Measurements from ENCODE around the gene SIRPA.

SIRPA gene

DNA sequence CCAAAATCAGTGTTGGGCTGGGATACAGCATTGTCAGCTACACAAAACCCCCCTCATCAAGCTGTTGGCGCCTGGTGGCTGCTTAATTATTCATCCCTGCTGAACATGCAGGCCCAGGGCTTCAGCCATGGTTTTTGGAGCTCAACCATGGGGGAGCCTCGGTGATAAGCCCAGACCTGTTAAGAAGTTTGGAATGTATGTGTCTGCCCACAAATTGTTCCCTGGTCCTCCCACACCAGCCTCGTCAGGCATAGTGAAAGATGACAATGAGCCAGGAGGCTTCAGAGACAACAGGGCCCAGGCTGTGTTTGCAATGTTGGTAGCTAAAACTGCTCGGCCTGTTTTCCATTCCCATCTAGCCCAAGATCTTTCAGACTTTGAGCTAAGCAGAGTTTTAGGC lies 34.8 kb upstream of the SIRPA start:
- DNase-seq (ENCODE audit: low read depth): no peak
- TF ChIP-seq, protein P1, sequence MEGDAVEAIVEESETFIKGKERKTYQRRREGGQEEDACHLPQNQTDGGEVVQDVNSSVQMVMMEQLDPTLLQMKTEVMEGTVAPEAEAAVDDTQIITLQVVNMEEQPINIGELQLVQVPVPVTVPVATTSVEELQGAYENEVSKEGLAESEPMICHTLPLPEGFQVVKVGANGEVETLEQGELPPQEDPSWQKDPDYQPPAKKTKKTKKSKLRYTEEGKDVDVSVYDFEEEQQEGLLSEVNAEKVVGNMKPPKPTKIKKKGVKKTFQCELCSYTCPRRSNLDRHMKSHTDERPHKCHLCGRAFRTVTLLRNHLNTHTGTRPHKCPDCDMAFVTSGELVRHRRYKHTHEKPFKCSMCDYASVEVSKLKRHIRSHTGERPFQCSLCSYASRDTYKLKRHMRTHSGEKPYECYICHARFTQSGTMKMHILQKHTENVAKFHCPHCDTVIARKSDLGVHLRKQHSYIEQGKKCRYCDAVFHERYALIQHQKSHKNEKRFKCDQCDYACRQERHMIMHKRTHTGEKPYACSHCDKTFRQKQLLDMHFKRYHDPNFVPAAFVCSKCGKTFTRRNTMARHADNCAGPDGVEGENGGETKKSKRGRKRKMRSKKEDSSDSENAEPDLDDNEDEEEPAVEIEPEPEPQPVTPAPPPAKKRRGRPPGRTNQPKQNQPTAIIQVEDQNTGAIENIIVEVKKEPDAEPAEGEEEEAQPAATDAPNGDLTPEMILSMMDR (IDR thresholded peaks at IDR 0.05; ENCODE audit: insufficient read depth, low read depth, low read length, missing control alignments): no peak
- H3K4me3 ChIP-seq (ENCODE audit: low read depth, low read length): no peak overlapping the region

DNA sequence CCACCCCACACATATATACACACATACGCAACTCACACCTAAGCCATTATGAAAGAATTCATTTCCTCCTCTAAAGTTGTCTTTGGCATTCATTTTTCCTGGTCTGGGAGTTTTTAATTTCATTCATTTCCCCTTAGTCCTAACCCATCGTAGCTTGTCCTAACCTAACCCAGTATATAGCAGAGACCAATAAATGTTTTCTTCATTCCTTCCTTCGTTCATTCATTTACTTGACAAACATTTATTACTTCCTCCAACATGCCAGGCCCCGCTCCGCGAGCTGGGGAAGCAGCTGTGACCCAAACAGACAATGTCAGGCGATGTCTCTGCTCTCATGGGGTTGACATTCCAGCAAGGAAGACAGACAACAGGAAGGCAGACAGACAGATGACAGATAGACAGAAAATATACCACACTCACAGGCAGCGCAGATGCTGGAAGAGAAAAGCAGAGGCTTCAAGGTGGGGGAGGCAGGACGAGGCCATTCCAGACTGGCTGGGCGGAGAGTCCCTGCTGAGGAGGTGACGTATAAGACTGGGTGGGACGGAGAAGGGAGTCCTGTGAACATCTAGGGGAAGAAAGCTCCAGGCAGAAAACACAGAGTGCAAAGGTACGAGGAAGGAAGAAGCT lies 33.7 kb upstream of the SIRPA start:
- TF ChIP-seq, protein P1 (IDR thresholded peaks at IDR 0.05; ENCODE audit: insufficient read depth, low read depth, low read length, missing control alignments): no peak
- no peak for DNase-seq (ENCODE audit: low read depth)
- no peak overlapping the region for H3K4me3 ChIP-seq (ENCODE audit: low read depth, low read length)

DNA sequence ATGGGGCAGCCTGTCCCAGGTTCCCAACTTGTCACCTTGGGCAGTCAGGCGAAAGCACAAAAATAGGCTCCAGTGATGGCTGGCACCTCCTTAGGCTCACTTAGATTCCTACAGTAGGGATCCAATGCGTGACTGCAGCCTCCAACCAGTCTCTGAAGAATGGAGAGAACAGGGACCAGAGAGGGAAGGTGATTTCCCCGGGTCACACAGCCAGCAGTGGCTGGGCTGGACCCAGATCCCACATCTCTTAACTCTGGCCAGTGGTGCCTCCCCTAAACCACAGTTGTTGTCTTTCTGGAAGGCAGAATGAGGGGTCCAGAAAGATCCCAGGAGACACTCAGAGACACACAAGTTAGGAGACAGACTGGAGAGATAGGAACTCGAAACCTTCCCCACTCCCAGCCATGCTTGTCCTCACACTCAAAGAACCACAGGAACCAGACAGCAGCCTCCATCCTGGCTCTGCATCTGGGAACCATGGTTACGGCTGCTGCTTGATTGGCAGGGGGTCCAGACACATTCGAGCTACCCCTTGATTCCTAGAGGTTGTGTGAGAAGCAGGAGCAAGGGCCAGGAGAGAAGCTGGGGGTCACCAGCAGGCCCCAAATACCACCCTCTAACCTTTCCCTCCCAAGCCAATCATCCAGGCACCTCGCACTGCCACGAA lies 33.1 kb upstream of the SIRPA start:
- no peak overlapping the region for H3K4me3 ChIP-seq (ENCODE audit: low read depth, low read length)
- no peak for DNase-seq (ENCODE audit: low read depth)

DNA sequence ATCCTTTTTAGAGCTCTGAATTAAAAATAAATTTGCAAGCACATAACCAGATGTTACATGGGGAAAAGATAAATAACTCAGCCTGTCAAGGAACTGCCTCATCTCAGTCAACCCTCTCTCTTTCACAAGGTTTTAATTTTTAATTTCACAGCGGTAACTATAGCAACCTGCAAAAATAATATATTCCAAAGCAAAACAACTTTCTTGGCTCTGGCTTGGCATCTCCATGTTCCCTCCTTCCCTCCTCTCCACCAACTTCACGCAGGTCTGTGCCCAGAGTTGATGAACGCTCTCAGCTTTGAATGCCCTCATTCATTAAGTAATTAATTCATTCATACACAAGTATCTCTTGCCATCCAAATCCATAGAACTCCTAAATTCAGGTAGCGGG lies 32.5 kb upstream of the SIRPA start:
- no peak for DNase-seq (ENCODE audit: low read depth)

More for the DNA sequence above, 33.1 kb upstream of the SIRPA start:
- TF ChIP-seq, protein P1 (IDR thresholded peaks at IDR 0.05; ENCODE audit: insufficient read depth, low read depth, low read length, missing control alignments): no peak

DNA sequence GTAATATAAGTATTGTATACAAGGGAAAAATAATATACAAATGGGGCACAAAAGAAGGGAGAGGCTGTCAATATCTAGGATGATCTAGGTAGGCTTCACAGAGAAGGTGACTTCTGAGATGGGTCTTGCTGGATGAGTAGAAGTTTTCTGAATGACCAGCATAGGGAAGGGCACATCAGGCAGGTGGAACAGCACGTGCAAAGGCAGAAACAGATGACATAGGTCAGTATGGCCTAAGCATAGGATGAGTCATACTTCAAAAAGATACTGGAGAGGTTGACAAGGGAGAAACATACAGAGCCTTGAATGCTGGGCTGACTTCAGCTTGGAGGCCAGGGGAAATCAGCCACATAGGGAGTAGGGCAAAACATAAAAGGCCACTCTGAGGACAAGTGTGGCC lies 31.9 kb upstream of the SIRPA start:
- H3K4me3 ChIP-seq (ENCODE audit: low read depth, low read length): no peak overlapping the region
- TF ChIP-seq, protein P1 (IDR thresholded peaks at IDR 0.05; ENCODE audit: insufficient read depth, low read depth, low read length, missing control alignments): no peak
- no peak for DNase-seq (ENCODE audit: low read depth)

More for the DNA sequence above, 32.5 kb upstream of the SIRPA start:
- TF ChIP-seq, protein P1 (IDR thresholded peaks at IDR 0.05; ENCODE audit: insufficient read depth, low read depth, low read length, missing control alignments): no peak
- no peak overlapping the region for H3K4me3 ChIP-seq (ENCODE audit: low read depth, low read length)

DNA sequence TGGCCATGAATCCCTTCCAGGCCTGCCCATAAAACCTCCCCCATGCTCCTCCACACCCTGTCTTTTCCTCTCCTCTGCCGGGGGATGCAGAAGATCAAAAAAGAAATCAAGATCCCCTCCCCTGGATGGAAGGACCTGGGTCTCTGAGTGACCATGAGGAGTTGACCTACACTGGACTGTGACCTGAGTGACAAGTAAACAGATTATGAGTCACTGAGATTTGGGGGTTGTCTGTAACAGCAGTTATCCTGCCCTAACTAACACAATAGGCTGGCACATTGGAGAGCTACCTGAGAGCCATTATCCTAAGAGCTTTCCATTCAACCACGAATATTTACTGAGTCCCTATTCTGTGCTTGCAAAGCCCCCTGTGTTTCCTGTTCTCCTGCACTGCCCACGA lies 28.4 kb upstream of the SIRPA start:
- no peak overlapping the region for H3K4me3 ChIP-seq (ENCODE audit: low read depth, low read length)
- no peak for DNase-seq (ENCODE audit: low read depth)
- TF ChIP-seq, protein P1 (IDR thresholded peaks at IDR 0.05; ENCODE audit: insufficient read depth, low read depth, low read length, missing control alignments): no peak
